ENCODE data around the gene SELENOT. TPM values are rescaled to one million over a fixed set of nuclear protein-coding genes. Genes with fewer than 3 reads are reported as not detected.
A peak's percentile ranks its signal among the peaks of the same experiment; 100 is the strongest.

Gene SELENOT
- total RNA-seq, 1 experiment from 2014 or later = 48.3 TPM

DNA sequence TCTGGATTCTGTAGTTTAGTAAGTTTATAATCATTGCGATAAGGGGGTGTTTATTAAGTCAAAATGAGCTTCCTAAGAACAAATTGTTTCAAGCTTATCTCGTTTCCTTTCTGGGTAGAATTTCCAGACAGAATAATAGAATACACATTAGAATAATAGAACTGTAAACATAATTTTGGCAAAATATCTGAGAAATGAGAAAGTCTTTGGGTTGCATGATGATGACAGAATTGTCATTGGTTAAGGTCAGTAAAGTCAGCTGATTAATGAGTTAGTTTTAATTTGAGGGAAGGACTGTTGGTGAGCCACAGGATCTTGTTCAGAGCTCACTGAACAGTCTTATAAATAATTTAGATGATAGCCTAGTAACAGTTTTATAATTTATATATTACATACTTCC is 46.3 kb upstream of the SELENOT start:
- H3K4me1 Mint-ChIP-seq = no peaks in the 10 kb centered on the region
- H3K4me3 Mint-ChIP-seq = no peak overlapping the region
- H3K36me3 Mint-ChIP-seq = peaks cover 37% of the 10 kb centered on the region
- H3K27me3 Mint-ChIP-seq (ENCODE audit: low read depth) = no peaks in the 10 kb centered on the region
- ATAC-seq (no peak), DNase-seq (ENCODE audit: low spot score) (no peak)
- TF ChIP-seq IRF2 (CRISPR knock-in tag; IDR thresholded peaks at IDR 0.05; ENCODE audit: borderline replicate concordance, low read depth) (no peak), OVOL2 (CRISPR knock-in tag; IDR thresholded peaks at IDR 0.05; ENCODE audit: borderline replicate concordance) (no peak)
- TF ChIP-seq, protein P1, sequence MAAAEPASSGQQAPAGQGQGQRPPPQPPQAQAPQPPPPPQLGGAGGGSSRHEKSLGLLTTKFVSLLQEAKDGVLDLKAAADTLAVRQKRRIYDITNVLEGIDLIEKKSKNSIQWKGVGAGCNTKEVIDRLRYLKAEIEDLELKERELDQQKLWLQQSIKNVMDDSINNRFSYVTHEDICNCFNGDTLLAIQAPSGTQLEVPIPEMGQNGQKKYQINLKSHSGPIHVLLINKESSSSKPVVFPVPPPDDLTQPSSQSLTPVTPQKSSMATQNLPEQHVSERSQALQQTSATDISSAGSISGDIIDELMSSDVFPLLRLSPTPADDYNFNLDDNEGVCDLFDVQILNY (CRISPR knock-in tag; IDR thresholded peaks at IDR 0.05) = no peak
- H3K27ac Mint-ChIP-seq = no peak overlapping the region
- ChIA-PET CTCF (no interaction called here), POLR2A (no interaction called here)
- no peaks in the 10 kb centered on the region for H3K9me3 Mint-ChIP-seq

DNA sequence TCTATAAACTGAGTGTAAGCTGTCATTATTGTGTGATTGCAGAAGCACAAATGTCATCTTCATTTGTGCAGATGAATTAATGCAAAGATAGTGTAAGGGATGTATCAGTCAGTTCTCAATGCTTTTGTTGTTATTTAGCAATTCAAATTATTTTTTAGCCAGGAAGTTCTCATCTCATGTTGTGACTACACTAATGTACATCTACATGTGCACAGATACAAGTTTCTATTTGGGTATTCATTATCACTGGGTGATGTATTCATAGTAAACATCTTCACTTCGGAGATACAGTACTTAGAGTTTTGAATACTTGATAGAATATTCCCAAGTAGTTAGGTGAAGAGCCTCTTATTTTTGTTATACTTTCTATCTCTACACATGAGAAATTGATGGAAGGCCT is 45.4 kb upstream of the SELENOT start:
- Mint-ChIP-seq H3K9me3 (no peaks in the 10 kb centered on the region), H3K4me3 (no peak overlapping the region), H3K27me3 (ENCODE audit: low read depth) (no peaks in the 10 kb centered on the region), H3K36me3 (peaks cover 36% of the 10 kb centered on the region), H3K4me1 (no peaks in the 10 kb centered on the region), H3K27ac (no peak overlapping the region)
- CTCF ChIA-PET = no interaction called here
- POLR2A ChIA-PET = no interaction called here
- no peak for DNase-seq (ENCODE audit: low spot score)
- TF ChIP-seq SOX15 (CRISPR knock-in tag; IDR thresholded peaks at IDR 0.05) (no peak), NR1H2 (CRISPR knock-in tag; IDR thresholded peaks at IDR 0.05) (no peak), FOXK1 (CRISPR knock-in tag; IDR thresholded peaks at IDR 0.05) (no peak), ZNF263 (CRISPR knock-in tag; IDR thresholded peaks at IDR 0.05; ENCODE audit: low read depth) (no peak)
- TF ChIP-seq, protein P2, sequence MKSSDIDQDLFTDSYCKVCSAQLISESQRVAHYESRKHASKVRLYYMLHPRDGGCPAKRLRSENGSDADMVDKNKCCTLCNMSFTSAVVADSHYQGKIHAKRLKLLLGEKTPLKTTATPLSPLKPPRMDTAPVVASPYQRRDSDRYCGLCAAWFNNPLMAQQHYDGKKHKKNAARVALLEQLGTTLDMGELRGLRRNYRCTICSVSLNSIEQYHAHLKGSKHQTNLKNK (CRISPR knock-in tag; IDR thresholded peaks at IDR 0.05) = no peak
- TF ChIP-seq, protein P3, sequence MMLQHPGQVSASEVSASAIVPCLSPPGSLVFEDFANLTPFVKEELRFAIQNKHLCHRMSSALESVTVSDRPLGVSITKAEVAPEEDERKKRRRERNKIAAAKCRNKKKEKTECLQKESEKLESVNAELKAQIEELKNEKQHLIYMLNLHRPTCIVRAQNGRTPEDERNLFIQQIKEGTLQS (CRISPR knock-in tag; conservative IDR thresholded peaks at IDR 0.05) = no peak
- ATAC-seq = no peak

DNA sequence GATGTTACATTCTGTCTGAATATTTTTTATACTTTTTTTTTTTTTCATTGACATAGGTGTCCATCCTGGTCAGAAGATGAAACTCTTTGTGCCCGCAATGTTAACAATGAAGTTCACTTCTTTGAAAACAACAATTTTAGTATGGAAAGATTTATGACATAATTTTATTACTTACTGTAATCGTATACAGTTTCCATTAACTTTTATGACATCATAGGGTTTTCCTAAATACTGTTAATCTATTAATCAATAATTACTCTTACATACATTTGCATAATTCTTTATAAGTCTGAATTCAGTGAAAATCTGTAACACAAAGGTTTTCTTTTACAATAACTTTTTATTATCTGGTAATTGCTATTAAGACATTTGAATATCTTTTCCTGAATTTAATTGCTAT is 38.9 kb upstream of the SELENOT start:
- CTCF ChIA-PET = no interaction called here
- no peak overlapping the region for H3K4me3 Mint-ChIP-seq
- H3K4me1 Mint-ChIP-seq = no peaks in the 10 kb centered on the region
- DNase-seq (ENCODE audit: low spot score) (no peak), ATAC-seq (no peak)
- H3K27me3 Mint-ChIP-seq (ENCODE audit: low read depth) = no peaks in the 10 kb centered on the region
- POLR2A ChIA-PET = no interaction called here
- H3K27ac Mint-ChIP-seq = no peak overlapping the region
- no peaks in the 10 kb centered on the region for H3K9me3 Mint-ChIP-seq
- TF ChIP-seq, protein P4, sequence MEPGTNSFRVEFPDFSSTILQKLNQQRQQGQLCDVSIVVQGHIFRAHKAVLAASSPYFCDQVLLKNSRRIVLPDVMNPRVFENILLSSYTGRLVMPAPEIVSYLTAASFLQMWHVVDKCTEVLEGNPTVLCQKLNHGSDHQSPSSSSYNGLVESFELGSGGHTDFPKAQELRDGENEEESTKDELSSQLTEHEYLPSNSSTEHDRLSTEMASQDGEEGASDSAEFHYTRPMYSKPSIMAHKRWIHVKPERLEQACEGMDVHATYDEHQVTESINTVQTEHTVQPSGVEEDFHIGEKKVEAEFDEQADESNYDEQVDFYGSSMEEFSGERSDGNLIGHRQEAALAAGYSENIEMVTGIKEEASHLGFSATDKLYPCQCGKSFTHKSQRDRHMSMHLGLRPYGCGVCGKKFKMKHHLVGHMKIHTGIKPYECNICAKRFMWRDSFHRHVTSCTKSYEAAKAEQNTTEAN (CRISPR knock-in tag; IDR thresholded peaks at IDR 0.05) = no peak
- TF ChIP-seq ZNF396 (CRISPR knock-in tag; IDR thresholded peaks at IDR 0.05; ENCODE audit: borderline replicate concordance) = no peak
- no peak for TF ChIP-seq RELA (CRISPR knock-in tag; IDR thresholded peaks at IDR 0.05; ENCODE audit: borderline replicate concordance)
- no peak for TF ChIP-seq TCF7 (CRISPR knock-in tag; IDR thresholded peaks at IDR 0.05; ENCODE audit: low read depth)
- H3K36me3 Mint-ChIP-seq = peaks cover 47% of the 10 kb centered on the region

DNA sequence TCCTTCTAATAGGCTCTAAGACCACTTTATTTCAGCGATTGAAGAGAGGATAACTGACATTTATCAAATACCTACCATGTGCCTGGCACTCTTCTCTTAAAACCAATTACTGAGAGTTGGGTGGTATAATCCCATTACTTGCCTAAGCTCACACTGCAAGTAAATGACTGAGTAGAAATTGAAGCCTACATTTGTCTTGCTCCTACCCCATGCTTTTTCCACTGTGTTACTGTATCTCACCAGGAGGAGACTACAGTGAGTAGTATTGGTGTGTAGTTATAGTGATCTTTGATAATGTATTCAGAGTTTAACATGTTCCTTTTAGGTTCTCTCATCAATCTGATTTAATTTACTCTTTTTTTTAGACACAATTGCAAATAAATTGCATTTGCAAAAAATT is 35.8 kb upstream of the SELENOT start:
- 0 out of 2 replicates have a peak, but pooled peaks have one; percentile 26 for ATAC-seq
- no peaks in the 10 kb centered on the region for H3K9me3 Mint-ChIP-seq
- no peak overlapping the region for H3K4me3 Mint-ChIP-seq
- CTCF ChIA-PET = interaction anchor here (0.6 kb wide), 1 partner anchor 8 kb away, joined by 3 read pairs; no protein-coding TSS in a partner anchor
- H3K4me1 Mint-ChIP-seq = no peaks in the 10 kb centered on the region
- no peak overlapping the region for H3K27ac Mint-ChIP-seq
- POLR2A ChIA-PET = no interaction called here
- TF ChIP-seq TEAD1 (CRISPR knock-in tag; IDR thresholded peaks at IDR 0.05) = no peak
- TF ChIP-seq, protein P5, sequence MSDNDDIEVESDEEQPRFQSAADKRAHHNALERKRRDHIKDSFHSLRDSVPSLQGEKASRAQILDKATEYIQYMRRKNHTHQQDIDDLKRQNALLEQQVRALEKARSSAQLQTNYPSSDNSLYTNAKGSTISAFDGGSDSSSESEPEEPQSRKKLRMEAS (CRISPR knock-in tag; IDR thresholded peaks at IDR 0.05) = no peak
- TF ChIP-seq ZNF219 (CRISPR knock-in tag; IDR thresholded peaks at IDR 0.05; ENCODE audit: borderline replicate concordance) = no peak
- TF ChIP-seq, protein P6, sequence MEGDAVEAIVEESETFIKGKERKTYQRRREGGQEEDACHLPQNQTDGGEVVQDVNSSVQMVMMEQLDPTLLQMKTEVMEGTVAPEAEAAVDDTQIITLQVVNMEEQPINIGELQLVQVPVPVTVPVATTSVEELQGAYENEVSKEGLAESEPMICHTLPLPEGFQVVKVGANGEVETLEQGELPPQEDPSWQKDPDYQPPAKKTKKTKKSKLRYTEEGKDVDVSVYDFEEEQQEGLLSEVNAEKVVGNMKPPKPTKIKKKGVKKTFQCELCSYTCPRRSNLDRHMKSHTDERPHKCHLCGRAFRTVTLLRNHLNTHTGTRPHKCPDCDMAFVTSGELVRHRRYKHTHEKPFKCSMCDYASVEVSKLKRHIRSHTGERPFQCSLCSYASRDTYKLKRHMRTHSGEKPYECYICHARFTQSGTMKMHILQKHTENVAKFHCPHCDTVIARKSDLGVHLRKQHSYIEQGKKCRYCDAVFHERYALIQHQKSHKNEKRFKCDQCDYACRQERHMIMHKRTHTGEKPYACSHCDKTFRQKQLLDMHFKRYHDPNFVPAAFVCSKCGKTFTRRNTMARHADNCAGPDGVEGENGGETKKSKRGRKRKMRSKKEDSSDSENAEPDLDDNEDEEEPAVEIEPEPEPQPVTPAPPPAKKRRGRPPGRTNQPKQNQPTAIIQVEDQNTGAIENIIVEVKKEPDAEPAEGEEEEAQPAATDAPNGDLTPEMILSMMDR (IDR thresholded peaks at IDR 0.05) = no peak
- no peak for TF ChIP-seq TCF7 (CRISPR knock-in tag; IDR thresholded peaks at IDR 0.05; ENCODE audit: low read depth)
- no peak for TF ChIP-seq PRRX2 (CRISPR knock-in tag; IDR thresholded peaks at IDR 0.05)
- TF ChIP-seq, protein P7, sequence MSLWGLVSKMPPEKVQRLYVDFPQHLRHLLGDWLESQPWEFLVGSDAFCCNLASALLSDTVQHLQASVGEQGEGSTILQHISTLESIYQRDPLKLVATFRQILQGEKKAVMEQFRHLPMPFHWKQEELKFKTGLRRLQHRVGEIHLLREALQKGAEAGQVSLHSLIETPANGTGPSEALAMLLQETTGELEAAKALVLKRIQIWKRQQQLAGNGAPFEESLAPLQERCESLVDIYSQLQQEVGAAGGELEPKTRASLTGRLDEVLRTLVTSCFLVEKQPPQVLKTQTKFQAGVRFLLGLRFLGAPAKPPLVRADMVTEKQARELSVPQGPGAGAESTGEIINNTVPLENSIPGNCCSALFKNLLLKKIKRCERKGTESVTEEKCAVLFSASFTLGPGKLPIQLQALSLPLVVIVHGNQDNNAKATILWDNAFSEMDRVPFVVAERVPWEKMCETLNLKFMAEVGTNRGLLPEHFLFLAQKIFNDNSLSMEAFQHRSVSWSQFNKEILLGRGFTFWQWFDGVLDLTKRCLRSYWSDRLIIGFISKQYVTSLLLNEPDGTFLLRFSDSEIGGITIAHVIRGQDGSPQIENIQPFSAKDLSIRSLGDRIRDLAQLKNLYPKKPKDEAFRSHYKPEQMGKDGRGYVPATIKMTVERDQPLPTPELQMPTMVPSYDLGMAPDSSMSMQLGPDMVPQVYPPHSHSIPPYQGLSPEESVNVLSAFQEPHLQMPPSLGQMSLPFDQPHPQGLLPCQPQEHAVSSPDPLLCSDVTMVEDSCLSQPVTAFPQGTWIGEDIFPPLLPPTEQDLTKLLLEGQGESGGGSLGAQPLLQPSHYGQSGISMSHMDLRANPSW (CRISPR knock-in tag; conservative IDR thresholded peaks at IDR 0.05; ENCODE audit: low read depth) = no peak
- H3K36me3 Mint-ChIP-seq = peaks cover 54% of the 10 kb centered on the region
- no peak for DNase-seq (ENCODE audit: low spot score)
- no peaks in the 10 kb centered on the region for H3K27me3 Mint-ChIP-seq (ENCODE audit: low read depth)
